ENCODE data around the gene AGAP5. TPM values are rescaled to one million over a fixed set of nuclear protein-coding genes. Genes with fewer than 3 reads are reported as not detected.
A peak's percentile ranks its signal among the peaks of the same experiment; 100 is the strongest.

Gene AGAP5
- total and polyA plus RNA-seq, 2 experiments from 2014 or later: 3.1 to 7.3 TPM

GRCh38 chr10:73734796-73735305 is 36.9 kb upstream of the AGAP5 start:
- no peak for TF ChIP-seq CTCF (IDR thresholded peaks at IDR 0.05; ENCODE audit: low read depth, low read length)
- DNase-seq (ENCODE audit: low read depth in 1 of 2, low spot score in 1 of 2): no peak
- peaks cover 3% of the 10 kb centered on the region for H3K4me1 ChIP-seq (ENCODE audit: low read depth)
- no peak overlapping the region for H3K4me3 ChIP-seq
- no peak overlapping the region for H3K27ac ChIP-seq
- no peaks in the 10 kb centered on the region for H3K9me3 ChIP-seq (ENCODE audit: low read depth)
- H3K36me3 ChIP-seq: no peaks in the 10 kb centered on the region
- no peaks in the 10 kb centered on the region for H3K27me3 ChIP-seq

- no peak overlapping the region for H3K4me3 ChIP-seq
- no peak for DNase-seq (ENCODE audit: low read depth in 1 of 2, low spot score in 1 of 2)
- TF ChIP-seq CTCF (IDR thresholded peaks at IDR 0.05; ENCODE audit: low read depth, low read length): no peak
Measured at GRCh38 chr10:73734028-73734720, 36.3 kb upstream of the AGAP5 start.

GRCh38 chr10:73732931-73733623 is 35.2 kb upstream of the AGAP5 start:
- Histone ChIP-seq H3K27me3 (no peaks in the 10 kb centered on the region), H3K9me3 (ENCODE audit: low read depth) (no peaks in the 10 kb centered on the region), H3K4me1 (ENCODE audit: low read depth) (peaks cover 3% of the 10 kb centered on the region), H3K4me3 (no peak overlapping the region), H3K36me3 (no peaks in the 10 kb centered on the region), H3K27ac (no peak overlapping the region)
- no peak for TF ChIP-seq CTCF (IDR thresholded peaks at IDR 0.05; ENCODE audit: low read depth, low read length)
- DNase-seq (ENCODE audit: low read depth in 1 of 2, low spot score in 1 of 2): no peak

More at GRCh38 chr10:73734028-73734720, 36.3 kb upstream of the AGAP5 start:
- Histone ChIP-seq H3K4me1 (ENCODE audit: low read depth) (peaks cover 3% of the 10 kb centered on the region), H3K27me3 (no peaks in the 10 kb centered on the region), H3K36me3 (no peaks in the 10 kb centered on the region), H3K9me3 (ENCODE audit: low read depth) (no peaks in the 10 kb centered on the region), H3K27ac (no peak overlapping the region)

GRCh38 chr10:73732426-73732825 is 34.5 kb upstream of the AGAP5 start:
- Histone ChIP-seq H3K9me3 (ENCODE audit: low read depth) (no peaks in the 10 kb centered on the region), H3K27ac (no peak overlapping the region), H3K36me3 (peaks cover 3% of the 10 kb centered on the region), H3K4me3 (no peak overlapping the region), H3K27me3 (no peaks in the 10 kb centered on the region), H3K4me1 (ENCODE audit: low read depth) (peaks cover 3% of the 10 kb centered on the region)
- DNase-seq (ENCODE audit: low read depth in 1 of 2, low spot score in 1 of 2): no peak
- TF ChIP-seq CTCF (IDR thresholded peaks at IDR 0.05; ENCODE audit: low read depth, low read length): no peak

GRCh38 chr10:73731588-73732375 is 33.9 kb upstream of the AGAP5 start:
- H3K9me3 ChIP-seq (ENCODE audit: low read depth): no peaks in the 10 kb centered on the region
- H3K27ac ChIP-seq: no peak overlapping the region
- no peak for TF ChIP-seq CTCF (IDR thresholded peaks at IDR 0.05; ENCODE audit: low read depth, low read length)
- peaks cover 3% of the 10 kb centered on the region for H3K4me1 ChIP-seq (ENCODE audit: low read depth)
- DNase-seq (ENCODE audit: low read depth in 1 of 2, low spot score in 1 of 2): no peak
- H3K27me3 ChIP-seq: no peaks in the 10 kb centered on the region
- peaks cover 5% of the 10 kb centered on the region for H3K36me3 ChIP-seq
- H3K4me3 ChIP-seq: peak overlapping the region; percentile 87

Data from cardiac muscle cell (in vitro differentiated cells and primary cell).